HEK293 (cell line): ENCODE data around the gene NCKAP5.

ENCODE experiments used
- CTCF ChIA-PET: fragments of 350-600 bp; formaldehyde crosslinking; extraction: SDS; loops from one replicate; lab custom pipeline; 2021; ENCODE audit warnings: antibody characterized with exemption; lab: Yijun Ruan, JAX
- POLR2A ChIA-PET: fragments of 300-600 bp; formaldehyde crosslinking; extraction: SDS; loops from one replicate; lab custom pipeline; 2020; ENCODE audit warnings: antibody characterized with exemption, inconsistent platforms; lab: Yijun Ruan, JAX
- H3K27ac ChIP-seq: fragments of 200-500 bp; sonication (Bioruptor generic); 2 replicates; pipeline ENCODE4 v1.5.1; 2014; ENCODE audit warnings: low read depth, low read length, control low read depth, inconsistent platforms; ENCODE audit errors: extremely low read depth
- H3K36me3 ChIP-seq, 2 experiments: fragments of 200-500 bp in 1 of 2; sonication (Bioruptor generic) in 1 of 2; 1 replicate in 1 of 2; 2 replicates in 1 of 2; pipeline ENCODE4 v1.5.1; 2014 to 2017; ENCODE audit warnings: inconsistent platforms in 2 of 2, low read length in 2 of 2; ENCODE audit not compliant: control insufficient read depth in 2 of 2, insufficient read depth in 1 of 2
- H3K4me1 ChIP-seq: fragments of 200-500 bp; sonication (Bioruptor generic); 2 replicates; pipeline ENCODE4 v1.5.1; 2014; ENCODE audit warnings: mild to moderate bottlenecking, low read length, inconsistent platforms; ENCODE audit not compliant: control insufficient read depth, insufficient read depth
- H3K4me3 ChIP-seq: 2 replicates; pipeline ENCODE4 v1.5.1; 2011; ENCODE audit warnings: low read depth, mild to moderate bottlenecking, control low read depth, low read length, moderate library complexity
- H3K9me3 ChIP-seq: fragments of 200-500 bp; sonication (Bioruptor generic); 2 replicates; pipeline ENCODE4 v1.5.1; 2014; ENCODE audit warnings: low read depth, low read length, inconsistent platforms; ENCODE audit not compliant: control insufficient read depth, insufficient read depth
- GLI4 ChIP-seq: fragments of 450-650 bp; formaldehyde crosslinking; IDR thresholded peaks from 2 replicates; pipeline ENCODE4 v1.5.1; 2016; ENCODE audit warnings: missing biosample characterization, missing genetic modification characterization
- KLF1 ChIP-seq: fragments of 450-650 bp; formaldehyde crosslinking; IDR thresholded peaks from 2 replicates; pipeline ENCODE4 v1.5.1; 2016; ENCODE audit warnings: missing biosample characterization, missing genetic modification characterization
- RBAK ChIP-seq: fragments of 450-650 bp; formaldehyde crosslinking; IDR thresholded peaks from 2 replicates; pipeline ENCODE4 v1.5.1; 2016; ENCODE audit warnings: missing biosample characterization, missing genetic modification characterization
- SALL2 ChIP-seq: fragments of 450-650 bp; formaldehyde crosslinking; IDR thresholded peaks from 2 replicates; pipeline ENCODE4 v1.5.0; 2017; ENCODE audit warnings: missing biosample characterization, mild to moderate bottlenecking, missing genetic modification characterization, borderline replicate concordance
- SETDB1 ChIP-seq: IDR thresholded peaks from one replicate; pipeline ENCODE4 v1.6.1; 2017; ENCODE audit warnings: mild to moderate bottlenecking, low read length, moderate library complexity, mixed read lengths; ENCODE audit not compliant: insufficient read length
- YY2 ChIP-seq: fragments of 450-650 bp; formaldehyde crosslinking; IDR thresholded peaks from 2 replicates; pipeline ENCODE4 v1.5.1; 2016; ENCODE audit warnings: missing biosample characterization, missing genetic modification characterization
- ZBTB21 ChIP-seq: fragments of 450-650 bp; formaldehyde crosslinking; IDR thresholded peaks from 2 replicates; pipeline ENCODE4 v1.5.1; 2017; ENCODE audit warnings: missing biosample characterization, missing genetic modification characterization
- ZNF121 ChIP-seq: fragments of 450-650 bp; formaldehyde crosslinking; IDR thresholded peaks from 2 replicates; pipeline ENCODE4 v1.5.1; 2016; ENCODE audit warnings: missing biosample characterization, missing genetic modification characterization
- ZNF133 ChIP-seq: fragments of 450-650 bp; formaldehyde crosslinking; IDR thresholded peaks from 2 replicates; pipeline ENCODE4 v1.5.1; 2016; ENCODE audit warnings: missing biosample characterization, missing genetic modification characterization
- ZNF140 ChIP-seq: fragments of 450-650 bp; formaldehyde crosslinking; IDR thresholded peaks from 2 replicates; pipeline ENCODE4 v1.5.1; 2016; ENCODE audit warnings: missing biosample characterization, missing genetic modification characterization
- ZNF19 ChIP-seq: fragments of 450-650 bp; formaldehyde crosslinking; IDR thresholded peaks from 2 replicates; pipeline ENCODE4; 2016; ENCODE audit warnings: missing biosample characterization, missing genetic modification characterization, low read depth
- ZNF223 ChIP-seq: fragments of 450-650 bp; formaldehyde crosslinking; IDR thresholded peaks from 2 replicates; pipeline ENCODE4 v1.5.1; 2016; ENCODE audit warnings: missing biosample characterization, missing genetic modification characterization
- ZNF239 ChIP-seq: fragments of 450-650 bp; formaldehyde crosslinking; IDR thresholded peaks from 2 replicates; pipeline ENCODE4 v1.5.1; 2016; ENCODE audit warnings: missing biosample characterization, missing genetic modification characterization
- ZNF274 ChIP-seq, 2 experiments: fragments of 200-500 bp in 1 of 2; fragments of 450-650 bp in 1 of 2; sonication (Bioruptor generic) in 1 of 2; formaldehyde crosslinking in 1 of 2; IDR thresholded peaks; 2 replicates each; pipeline versions ENCODE4 v1.5.1 to v1.6.1; 2014 to 2016; ENCODE audit warnings: borderline replicate concordance in 1 of 2, inconsistent platforms in 1 of 2, low read length in 1 of 2, missing biosample characterization in 1 of 2, missing genetic modification characterization in 1 of 2
- ZNF302 ChIP-seq: fragments of 450-650 bp; formaldehyde crosslinking; IDR thresholded peaks from 2 replicates; pipeline ENCODE4 v1.5.1; 2016; ENCODE audit warnings: missing biosample characterization, missing genetic modification characterization, low read depth
- ZNF394 ChIP-seq: fragments of 450-650 bp; formaldehyde crosslinking; IDR thresholded peaks from 2 replicates; pipeline ENCODE4 v1.5.1; 2016; ENCODE audit warnings: missing biosample characterization, missing genetic modification characterization, mild to moderate bottlenecking, moderate library complexity, borderline replicate concordance
- ZNF404 ChIP-seq: fragments of 450-650 bp; formaldehyde crosslinking; IDR thresholded peaks from 2 replicates; pipeline ENCODE4 v1.5.1; 2017; ENCODE audit warnings: missing biosample characterization, missing genetic modification characterization
- ZNF426 ChIP-seq: fragments of 450-650 bp; formaldehyde crosslinking; IDR thresholded peaks from 2 replicates; pipeline ENCODE4 v1.5.1; 2017; ENCODE audit warnings: missing biosample characterization, missing genetic modification characterization, mild to moderate bottlenecking, inconsistent platforms, moderate library complexity
- ZNF521 ChIP-seq: fragments of 450-650 bp; formaldehyde crosslinking; IDR thresholded peaks from 2 replicates; pipeline ENCODE4 v1.5.1; 2017; ENCODE audit warnings: missing biosample characterization, mild to moderate bottlenecking, missing genetic modification characterization
- ZNF560 ChIP-seq: fragments of 450-650 bp; formaldehyde crosslinking; IDR thresholded peaks from 2 replicates; pipeline ENCODE4 v1.5.1; 2017; ENCODE audit warnings: missing biosample characterization, missing genetic modification characterization, borderline replicate concordance
- ZNF585B ChIP-seq: fragments of 450-650 bp; formaldehyde crosslinking; IDR thresholded peaks from 2 replicates; pipeline ENCODE4 v1.5.1; 2016; ENCODE audit warnings: missing biosample characterization, missing genetic modification characterization
- ZNF596 ChIP-seq: fragments of 450-650 bp; IDR thresholded peaks from 2 replicates; pipeline ENCODE4 v1.5.0; 2018; ENCODE audit warnings: missing biosample characterization, mild to moderate bottlenecking, missing genetic modification characterization, moderate library complexity
- ZNF624 ChIP-seq: fragments of 450-650 bp; formaldehyde crosslinking; IDR thresholded peaks from 2 replicates; pipeline ENCODE4 v1.5.1; 2017; ENCODE audit warnings: missing biosample characterization, missing genetic modification characterization
- ZNF654 ChIP-seq: fragments of 450-650 bp; formaldehyde crosslinking; IDR thresholded peaks from 2 replicates; pipeline ENCODE4 v1.5.1; 2016; ENCODE audit warnings: low read depth, missing biosample characterization, missing genetic modification characterization
- TF ChIP-seq, protein P1 (sequence below): fragments of 450-650 bp; formaldehyde crosslinking; IDR thresholded peaks from 2 replicates; pipeline ENCODE4 v1.5.1; 2016; ENCODE audit warnings: missing biosample characterization, missing genetic modification characterization, borderline replicate concordance
- TF ChIP-seq, protein P2 (sequence below): fragments of 450-650 bp; formaldehyde crosslinking; IDR thresholded peaks from 2 replicates; pipeline ENCODE4 v1.5.1; 2017; ENCODE audit warnings: missing biosample characterization, mild to moderate bottlenecking, missing genetic modification characterization, moderate library complexity
- TF ChIP-seq, protein P3 (sequence below): fragments of 450-650 bp; formaldehyde crosslinking; IDR thresholded peaks from 2 replicates; pipeline ENCODE4 v1.5.1; 2016; ENCODE audit warnings: missing biosample characterization, missing genetic modification characterization

The NCKAP5 gene

DNA sequence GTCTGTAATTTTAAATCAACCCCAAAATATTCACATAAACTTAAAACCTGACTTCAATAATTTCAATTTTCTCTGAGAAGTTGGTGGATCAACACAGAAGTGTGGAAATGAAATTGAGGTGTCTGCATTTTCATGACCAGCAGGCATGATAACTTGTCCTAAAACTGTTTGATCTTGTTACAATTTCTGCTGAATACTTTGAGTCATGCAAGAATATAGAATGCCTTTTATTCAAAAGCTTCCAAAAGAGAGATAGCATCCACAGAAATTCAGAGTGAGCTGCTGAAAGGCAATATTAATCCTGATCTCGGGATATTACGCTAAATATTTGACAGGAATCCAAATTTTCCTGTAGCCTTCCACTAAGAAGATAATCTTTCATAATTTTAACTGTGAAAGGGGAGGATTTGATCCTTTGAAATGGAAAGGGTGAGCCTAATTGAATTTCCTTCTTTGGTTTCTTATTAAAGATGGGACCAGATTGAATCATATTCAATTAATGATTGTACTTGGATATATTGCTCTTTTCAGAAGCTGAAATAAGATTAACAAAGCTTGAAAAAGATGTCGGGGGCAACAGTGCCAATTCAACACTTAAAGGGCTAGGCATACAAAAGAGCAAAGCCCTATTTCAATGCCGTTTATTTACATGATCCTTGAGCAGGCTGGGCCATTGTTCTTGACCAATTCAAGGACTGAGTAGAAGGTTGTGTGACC, 129.3 kb downstream of the NCKAP5 start:
- Histone ChIP-seq H3K36me3 (no peaks in the 10 kb centered on the region), H3K27ac (no peak overlapping the region), H3K4me3 (no peak overlapping the region), H3K9me3 (no peaks in the 10 kb centered on the region), H3K4me1 (peaks cover 11% of the 10 kb centered on the region)
- TF ChIP-seq, protein P1, sequence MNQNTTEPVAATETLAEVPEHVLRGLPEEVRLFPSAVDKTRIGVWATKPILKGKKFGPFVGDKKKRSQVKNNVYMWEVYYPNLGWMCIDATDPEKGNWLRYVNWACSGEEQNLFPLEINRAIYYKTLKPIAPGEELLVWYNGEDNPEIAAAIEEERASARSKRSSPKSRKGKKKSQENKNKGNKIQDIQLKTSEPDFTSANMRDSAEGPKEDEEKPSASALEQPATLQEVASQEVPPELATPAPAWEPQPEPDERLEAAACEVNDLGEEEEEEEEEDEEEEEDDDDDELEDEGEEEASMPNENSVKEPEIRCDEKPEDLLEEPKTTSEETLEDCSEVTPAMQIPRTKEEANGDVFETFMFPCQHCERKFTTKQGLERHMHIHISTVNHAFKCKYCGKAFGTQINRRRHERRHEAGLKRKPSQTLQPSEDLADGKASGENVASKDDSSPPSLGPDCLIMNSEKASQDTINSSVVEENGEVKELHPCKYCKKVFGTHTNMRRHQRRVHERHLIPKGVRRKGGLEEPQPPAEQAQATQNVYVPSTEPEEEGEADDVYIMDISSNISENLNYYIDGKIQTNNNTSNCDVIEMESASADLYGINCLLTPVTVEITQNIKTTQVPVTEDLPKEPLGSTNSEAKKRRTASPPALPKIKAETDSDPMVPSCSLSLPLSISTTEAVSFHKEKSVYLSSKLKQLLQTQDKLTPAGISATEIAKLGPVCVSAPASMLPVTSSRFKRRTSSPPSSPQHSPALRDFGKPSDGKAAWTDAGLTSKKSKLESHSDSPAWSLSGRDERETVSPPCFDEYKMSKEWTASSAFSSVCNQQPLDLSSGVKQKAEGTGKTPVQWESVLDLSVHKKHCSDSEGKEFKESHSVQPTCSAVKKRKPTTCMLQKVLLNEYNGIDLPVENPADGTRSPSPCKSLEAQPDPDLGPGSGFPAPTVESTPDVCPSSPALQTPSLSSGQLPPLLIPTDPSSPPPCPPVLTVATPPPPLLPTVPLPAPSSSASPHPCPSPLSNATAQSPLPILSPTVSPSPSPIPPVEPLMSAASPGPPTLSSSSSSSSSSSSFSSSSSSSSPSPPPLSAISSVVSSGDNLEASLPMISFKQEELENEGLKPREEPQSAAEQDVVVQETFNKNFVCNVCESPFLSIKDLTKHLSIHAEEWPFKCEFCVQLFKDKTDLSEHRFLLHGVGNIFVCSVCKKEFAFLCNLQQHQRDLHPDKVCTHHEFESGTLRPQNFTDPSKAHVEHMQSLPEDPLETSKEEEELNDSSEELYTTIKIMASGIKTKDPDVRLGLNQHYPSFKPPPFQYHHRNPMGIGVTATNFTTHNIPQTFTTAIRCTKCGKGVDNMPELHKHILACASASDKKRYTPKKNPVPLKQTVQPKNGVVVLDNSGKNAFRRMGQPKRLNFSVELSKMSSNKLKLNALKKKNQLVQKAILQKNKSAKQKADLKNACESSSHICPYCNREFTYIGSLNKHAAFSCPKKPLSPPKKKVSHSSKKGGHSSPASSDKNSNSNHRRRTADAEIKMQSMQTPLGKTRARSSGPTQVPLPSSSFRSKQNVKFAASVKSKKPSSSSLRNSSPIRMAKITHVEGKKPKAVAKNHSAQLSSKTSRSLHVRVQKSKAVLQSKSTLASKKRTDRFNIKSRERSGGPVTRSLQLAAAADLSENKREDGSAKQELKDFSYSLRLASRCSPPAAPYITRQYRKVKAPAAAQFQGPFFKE (tag by site-specific recombination) = no peak
- TF ChIP-seq YY2 (tag by site-specific recombination) (no peak), ZBTB21 (tag by site-specific recombination) (no peak), KLF1 (tag by site-specific recombination) (no peak), ZNF560 (no peak), ZNF521 (no peak), GLI4 (no peak), ZNF302 (tag by site-specific recombination) (no peak), SALL2 (no peak), ZNF19 (tag by site-specific recombination) (no peak), RBAK (tag by site-specific recombination) (no peak), ZNF140 (tag by site-specific recombination) (no peak)
- TF ChIP-seq, protein P2, sequence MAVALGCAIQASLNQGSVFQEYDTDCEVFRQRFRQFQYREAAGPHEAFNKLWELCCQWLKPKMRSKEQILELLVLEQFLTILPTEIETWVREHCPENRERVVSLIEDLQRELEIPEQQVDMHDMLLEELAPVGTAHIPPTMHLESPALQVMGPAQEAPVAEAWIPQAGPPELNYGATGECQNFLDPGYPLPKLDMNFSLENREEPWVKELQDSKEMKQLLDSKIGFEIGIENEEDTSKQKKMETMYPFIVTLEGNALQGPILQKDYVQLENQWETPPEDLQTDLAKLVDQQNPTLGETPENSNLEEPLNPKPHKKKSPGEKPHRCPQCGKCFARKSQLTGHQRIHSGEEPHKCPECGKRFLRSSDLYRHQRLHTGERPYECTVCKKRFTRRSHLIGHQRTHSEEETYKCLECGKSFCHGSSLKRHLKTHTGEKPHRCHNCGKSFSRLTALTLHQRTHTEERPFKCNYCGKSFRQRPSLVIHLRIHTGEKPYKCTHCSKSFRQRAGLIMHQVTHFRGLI (tag by site-specific recombination) = no peak
- TF ChIP-seq, protein P3, sequence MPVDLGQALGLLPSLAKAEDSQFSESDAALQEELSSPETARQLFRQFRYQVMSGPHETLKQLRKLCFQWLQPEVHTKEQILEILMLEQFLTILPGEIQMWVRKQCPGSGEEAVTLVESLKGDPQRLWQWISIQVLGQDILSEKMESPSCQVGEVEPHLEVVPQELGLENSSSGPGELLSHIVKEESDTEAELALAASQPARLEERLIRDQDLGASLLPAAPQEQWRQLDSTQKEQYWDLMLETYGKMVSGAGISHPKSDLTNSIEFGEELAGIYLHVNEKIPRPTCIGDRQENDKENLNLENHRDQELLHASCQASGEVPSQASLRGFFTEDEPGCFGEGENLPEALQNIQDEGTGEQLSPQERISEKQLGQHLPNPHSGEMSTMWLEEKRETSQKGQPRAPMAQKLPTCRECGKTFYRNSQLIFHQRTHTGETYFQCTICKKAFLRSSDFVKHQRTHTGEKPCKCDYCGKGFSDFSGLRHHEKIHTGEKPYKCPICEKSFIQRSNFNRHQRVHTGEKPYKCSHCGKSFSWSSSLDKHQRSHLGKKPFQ (tag by site-specific recombination) = no peak
- ChIA-PET CTCF (interaction anchor here (0.7 kb wide), 1 partner anchor 73 kb away, joined by 4 read pairs; no protein-coding TSS in a partner anchor), POLR2A (no interaction called here)

DNA sequence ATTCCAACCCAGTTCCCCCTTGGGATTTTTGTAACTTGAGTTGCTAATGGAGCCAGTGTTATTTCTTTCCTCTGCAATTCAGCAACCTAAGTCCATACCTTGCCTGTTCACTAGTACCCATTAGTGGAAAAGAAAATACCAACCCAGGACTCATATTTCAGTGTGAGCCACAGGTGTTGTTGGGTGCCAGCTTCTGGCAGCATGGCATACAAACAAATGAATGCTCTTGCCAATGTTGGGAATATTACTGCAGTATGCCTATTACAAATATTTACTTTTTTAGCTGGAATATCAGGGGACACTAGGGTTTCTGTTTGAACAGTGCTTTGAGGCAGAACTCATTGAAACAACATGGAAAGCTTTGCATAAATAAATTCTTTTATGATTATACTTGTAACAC, 130.2 kb downstream of the NCKAP5 start:
- Histone ChIP-seq H3K36me3 (no peaks in the 10 kb centered on the region), H3K9me3 (no peaks in the 10 kb centered on the region), H3K4me1 (peaks cover 14% of the 10 kb centered on the region), H3K27ac (no peak overlapping the region), H3K4me3 (no peak overlapping the region)
- POLR2A ChIA-PET = no interaction called here
- CTCF ChIA-PET = no interaction called here
- no peak for TF ChIP-seq ZNF223 (tag by site-specific recombination)
- TF ChIP-seq ZNF274 (IDR thresholded peaks at IDR 0.05; ENCODE audit: low read length) = no peak
- TF ChIP-seq ZNF274 (tag by site-specific recombination; IDR thresholded peaks at IDR 0.05; ENCODE audit: borderline replicate concordance) = no peak
- TF ChIP-seq ZNF239 (tag by site-specific recombination) = no peak
- no peak for TF ChIP-seq ZNF133
- no peak for TF ChIP-seq ZNF426 (tag by site-specific recombination)
- no peak for TF ChIP-seq ZNF394
- no peak for TF ChIP-seq SETDB1
- no peak for TF ChIP-seq ZNF404 (tag by site-specific recombination)
- no peak for TF ChIP-seq ZNF624 (tag by site-specific recombination)
- no peak for TF ChIP-seq ZNF585B (tag by site-specific recombination)
- TF ChIP-seq ZNF596 (tag by site-specific recombination) = no peak
- no peak for TF ChIP-seq ZNF654 (tag by site-specific recombination)
- TF ChIP-seq ZNF121 (tag by site-specific recombination) = no peak
